UCSD-AML1 (cell line): ENCODE results near the gene TIPRL.
A peak's percentile ranks its signal among the peaks of the same experiment; 100 is the strongest.
"Not testable (repeated sequence)": the region's sequence is repeated elsewhere in the genome, so short reads cannot be mapped to it uniquely, and the experiment has no call there.

ENCODE experiments used
- DNase-seq: peaks from one replicate; lab custom pipeline; 2025; ENCODE audit not compliant: unreplicated experiment; lab: John Stamatoyannopoulos, UW

Gene TIPRL

DNA sequence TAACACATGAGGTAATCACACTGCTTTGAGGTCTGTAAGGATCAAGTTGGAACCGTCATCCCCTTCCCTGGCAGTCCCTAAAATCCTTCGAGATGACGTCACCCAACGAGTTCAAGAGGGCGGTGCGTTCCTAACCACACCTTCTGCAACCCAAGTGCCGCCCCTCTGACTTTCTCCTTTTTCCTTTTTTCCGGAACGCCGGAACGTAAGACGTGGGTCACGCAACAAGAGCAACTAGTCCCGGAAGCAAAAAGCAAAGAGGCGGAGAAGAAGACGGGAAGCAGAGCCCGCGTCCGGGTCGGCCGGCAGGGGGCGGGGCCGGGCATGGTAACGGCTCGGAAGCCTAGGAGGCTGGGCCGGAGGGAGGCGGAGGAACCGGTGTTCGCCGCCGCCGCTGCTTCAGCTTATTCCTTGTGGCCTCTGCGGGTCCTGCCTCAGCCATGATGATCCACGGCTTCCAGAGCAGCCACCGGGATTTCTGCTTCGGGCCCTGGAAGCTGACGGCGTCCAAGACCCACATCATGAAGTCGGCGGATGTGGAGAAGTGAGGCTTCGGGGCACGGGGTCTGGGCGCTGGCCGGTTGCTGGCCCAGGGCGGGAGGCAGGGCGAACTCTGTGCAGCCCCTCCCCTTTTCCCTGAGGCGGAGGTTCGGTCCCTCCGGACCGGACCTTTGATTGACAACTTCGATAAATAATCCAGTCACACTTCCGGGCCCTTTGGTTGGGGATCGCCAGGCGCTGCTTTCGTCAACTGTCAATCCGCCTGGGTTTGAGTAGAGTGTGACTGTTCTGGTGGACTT is at the start of gene TIPRL:
TSS of gene TIPRL (plus strand) at position 325 of the 800 bp plus-strand sequence. CDS start at position 441, 116 bp downstream.
- peak; percentile 94 for DNase-seq

DNA sequence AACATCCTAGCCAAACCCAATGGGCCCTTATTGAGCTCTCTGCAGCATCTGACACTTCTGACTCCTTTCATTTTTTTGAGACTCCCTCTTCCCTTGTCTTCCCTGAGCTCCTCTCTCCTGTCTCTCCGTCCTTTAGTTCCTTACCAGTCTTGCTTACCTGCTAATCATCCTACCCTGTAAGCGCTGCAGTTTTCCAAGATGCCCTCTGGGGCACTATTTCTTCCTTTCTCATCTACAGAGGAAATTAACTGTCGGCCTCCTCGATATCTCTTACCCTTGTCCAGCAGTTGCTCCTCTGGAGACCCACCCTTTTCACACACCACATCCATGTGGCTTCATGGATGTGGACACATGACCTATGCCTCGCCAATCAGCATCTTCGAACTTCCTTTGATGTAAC is 48.8 kb upstream of the TIPRL start:
- no peak for DNase-seq

DNA sequence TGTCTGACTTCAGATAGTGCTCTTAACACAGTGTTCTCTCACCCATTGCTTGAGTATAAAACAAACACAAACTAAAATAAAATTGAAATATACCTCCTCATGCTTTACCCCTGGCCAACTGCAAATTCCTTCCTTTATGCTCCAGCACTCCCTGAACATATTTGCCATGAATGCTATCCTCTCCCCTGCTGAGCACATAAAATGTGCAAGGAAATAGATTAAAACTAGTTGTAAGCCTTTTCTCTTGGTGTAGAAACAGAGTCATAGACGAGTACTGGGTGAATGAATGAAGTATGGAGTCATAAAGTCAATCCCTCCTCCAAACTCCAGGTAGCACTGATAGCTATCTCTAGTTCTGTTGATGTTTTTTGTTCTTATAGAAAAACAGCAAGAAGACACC is 44.6 kb upstream of the TIPRL start:
- no peak for DNase-seq

DNA sequence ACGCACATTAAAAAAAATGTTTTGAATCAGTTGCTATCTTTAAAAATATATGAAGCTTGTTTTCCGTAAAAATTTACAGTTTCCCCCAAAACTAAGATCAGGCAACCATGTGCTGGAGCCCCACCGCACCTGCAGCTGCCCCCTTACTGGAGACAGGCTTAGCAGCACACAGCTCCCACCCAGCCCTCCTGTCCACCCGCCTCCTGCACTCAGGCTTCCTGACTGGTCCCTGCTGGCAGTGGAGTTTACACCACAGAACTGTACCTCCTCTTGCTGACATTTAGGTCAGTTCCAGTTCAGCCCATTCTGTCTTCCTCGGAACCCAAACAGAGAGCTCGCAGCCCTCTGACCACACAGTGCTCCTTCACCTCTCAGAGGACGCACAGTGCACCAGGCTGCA is 44.1 kb upstream of the TIPRL start:
- DNase-seq = no peak

DNA sequence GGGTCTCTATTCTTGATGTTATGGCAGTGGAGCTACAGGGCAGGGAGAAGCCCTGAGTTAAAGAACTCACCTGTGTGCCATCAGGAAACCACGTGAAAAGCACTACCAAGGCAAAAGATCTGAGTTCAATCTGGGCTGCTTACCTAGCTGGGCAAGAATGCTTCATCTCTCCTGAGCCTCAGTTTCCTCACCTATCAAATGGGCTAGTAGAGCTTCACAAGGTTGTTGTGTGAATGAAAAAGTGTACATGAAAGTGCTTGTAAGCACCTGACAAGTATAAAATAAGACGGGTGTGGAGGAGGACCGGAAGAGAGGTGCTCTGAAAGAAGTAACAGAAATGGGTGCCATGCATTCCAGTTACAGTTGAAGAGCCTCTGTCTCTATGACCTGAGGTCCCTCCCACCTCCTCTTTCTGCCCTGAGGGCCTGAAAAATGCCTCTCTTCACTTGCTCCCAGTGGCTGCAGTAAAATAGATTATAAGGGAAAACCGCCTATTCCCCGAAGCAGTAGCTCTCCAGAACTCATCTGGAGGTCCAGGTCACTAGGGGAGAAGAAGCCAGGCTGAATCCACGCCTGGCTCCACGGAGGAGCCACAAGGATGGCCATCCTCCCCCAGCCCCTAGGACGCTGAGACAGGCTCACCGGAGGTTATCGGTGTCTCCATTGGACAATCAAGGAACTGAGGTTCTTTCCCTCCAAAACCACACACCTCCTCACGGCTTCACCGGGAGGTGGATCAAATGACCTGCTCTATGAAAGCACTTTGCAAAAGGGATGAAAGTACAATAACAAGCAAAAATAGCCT is 43.4 kb upstream of the TIPRL start:
- DNase-seq = no peak

DNA sequence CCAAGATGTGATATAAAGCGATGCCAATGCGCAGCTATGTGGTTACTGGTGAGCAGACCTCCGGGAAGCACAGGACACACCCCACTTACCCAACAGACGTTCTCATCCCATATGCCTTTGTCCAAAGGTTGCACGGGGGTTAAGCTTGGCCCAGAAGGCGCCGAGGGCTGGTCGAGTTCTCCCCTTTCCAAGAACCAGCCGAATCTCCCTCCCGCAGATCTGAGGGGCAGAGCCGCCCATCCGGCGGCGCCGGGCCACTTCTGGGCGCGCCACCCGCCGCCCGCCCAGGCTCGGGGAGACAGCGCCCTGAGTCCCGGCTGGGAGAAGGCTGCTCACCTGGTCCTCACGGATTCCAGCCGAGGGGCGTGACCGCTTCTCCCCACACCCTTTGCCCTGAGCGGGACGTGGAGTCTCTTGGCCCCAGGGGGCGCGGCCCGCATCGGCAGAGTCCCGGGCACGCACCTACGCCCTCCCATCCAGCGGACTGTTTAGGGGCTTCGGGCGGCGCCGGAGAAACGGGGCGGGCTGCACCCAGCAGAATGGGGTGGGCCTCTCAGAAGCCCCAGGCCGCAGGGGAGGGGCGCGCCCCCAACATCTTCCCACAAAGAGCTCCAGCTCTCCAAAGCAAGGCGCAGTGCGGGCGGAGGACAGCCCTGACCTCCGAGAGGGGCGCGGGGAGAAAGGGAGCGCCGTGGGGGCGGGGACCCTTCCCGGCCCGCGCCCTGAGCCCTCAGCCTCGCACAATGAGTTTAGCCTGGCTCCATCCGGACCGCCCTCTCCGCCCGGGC is 42.6 kb upstream of the TIPRL start:
- DNase-seq = peak; percentile 19

DNA sequence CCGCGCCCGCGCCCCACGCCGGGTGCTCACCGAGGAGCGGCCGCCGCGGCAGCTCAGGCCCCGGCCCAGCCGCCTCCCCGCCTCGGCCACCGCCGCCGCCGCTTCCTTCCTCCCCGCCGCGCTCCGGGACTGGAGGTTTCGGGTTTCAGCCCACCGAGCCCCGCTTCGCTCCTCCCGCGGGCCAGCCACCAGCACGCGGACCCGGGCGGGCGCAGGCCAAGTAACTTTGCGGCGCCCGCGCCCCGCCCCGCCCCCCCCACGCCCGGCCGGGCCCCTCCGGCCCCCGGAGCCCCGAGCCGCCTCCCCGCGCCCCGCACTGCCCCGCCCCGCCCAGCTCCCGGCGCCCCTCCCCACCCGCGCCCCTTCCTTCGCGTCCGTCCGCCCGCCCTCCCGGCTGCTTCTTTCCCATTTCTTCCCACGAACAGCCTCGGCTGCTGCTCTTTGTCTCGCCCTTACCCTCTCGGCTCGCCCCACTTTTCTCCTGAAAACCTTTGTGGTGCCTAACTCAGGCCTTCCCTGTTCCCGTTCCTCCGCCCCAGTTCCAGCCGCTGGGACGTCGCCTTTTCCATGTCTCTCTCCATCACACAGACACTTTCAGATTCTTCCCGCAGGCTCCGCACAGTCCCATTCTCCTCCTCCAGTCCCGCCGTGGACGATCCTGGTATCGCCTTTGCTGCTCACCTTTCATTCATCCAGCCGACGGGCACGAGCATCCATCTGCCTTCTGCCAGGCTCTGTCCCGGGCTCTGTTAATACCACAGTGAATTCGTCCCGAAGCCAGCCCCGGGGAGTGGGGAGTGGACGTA is 41.9 kb upstream of the TIPRL start, which contains the start of gene GPR161:
TSS of gene GPR161 (minus strand) at position 222 of the 806 bp plus-strand sequence. CDS start 32,080 bp downstream, outside the sequence.
- DNase-seq = peak; percentile 31

DNA sequence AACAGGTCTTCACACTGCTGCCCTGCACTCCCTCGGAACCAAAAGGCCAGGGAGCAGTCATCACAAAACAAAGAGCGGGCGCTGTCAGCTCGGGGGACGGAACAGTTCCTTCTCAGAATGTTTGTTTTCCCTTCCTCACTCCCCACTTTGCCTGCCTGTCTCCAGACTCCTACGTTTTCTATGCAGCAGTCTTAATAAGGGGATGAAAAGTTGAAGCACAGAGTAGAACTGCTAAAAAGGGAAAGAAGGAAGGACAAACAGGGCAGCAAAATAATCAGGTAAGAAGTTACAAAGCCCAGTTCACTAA is 41.3 kb upstream of the TIPRL start:
- no peak for DNase-seq

DNA sequence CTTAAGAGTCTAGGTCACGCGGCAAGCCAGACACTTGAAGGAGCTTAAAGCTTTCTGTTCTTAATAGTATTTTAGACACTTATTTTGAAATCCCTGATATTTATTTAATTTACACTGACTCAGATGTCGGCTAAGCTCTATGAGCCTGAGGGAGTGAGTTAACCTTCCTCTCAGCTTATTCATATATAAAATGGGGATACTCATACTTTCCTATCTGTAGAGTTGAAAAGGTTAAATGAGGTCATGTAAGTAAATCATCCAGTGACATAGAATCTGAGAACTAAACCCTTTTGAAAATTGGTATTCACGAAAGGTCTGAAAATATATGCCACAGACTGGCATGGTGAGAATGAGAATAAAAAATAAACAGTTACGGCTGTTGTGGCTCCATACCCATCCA is 40.6 kb upstream of the TIPRL start:
- DNase-seq = no peak

DNA sequence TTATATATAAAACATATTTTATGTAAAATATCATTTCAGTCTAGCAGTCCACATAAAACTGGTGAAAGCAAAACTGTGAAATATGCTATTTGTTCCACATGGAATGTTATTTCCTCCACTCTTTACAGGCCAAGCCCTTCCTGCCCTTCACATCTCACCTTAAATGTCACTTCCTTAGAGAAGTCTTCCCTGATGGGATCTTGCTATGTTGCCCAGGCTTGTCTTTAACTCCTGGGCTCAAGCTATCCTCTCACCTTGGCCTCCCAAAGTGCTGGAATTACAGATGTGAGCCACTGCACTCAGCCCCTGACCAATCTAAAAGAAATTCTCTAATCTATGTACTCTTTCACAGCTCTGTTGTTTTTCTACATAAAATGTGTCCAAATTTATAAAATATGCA is 39.7 kb upstream of the TIPRL start:
- DNase-seq = no peak

DNA sequence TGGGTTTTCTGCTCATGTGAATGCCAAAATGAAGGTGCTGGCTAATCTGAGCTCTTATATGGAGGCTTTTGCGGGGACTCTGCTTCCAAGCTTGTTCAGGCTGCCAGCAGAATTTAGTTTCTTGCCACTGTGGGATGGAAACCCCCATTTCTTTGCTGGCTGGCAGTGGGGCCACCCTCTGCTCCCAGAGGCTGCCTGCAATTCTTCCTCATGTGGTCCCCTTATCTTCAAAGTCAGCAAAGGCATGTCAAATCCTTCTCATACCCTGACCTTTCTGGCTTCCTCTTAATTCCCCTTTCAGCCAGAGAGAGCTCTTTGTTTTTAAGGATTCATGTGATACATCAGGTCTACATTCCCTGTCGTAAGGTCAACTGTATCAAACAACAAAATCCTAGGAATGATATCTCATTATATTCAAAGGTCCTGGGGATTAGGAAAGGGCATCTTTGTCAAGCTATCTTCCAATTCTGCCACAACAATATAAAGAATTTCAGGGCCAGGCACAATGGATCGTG is 36.8 kb upstream of the TIPRL start:
- peak; percentile 20 for DNase-seq

DNA sequence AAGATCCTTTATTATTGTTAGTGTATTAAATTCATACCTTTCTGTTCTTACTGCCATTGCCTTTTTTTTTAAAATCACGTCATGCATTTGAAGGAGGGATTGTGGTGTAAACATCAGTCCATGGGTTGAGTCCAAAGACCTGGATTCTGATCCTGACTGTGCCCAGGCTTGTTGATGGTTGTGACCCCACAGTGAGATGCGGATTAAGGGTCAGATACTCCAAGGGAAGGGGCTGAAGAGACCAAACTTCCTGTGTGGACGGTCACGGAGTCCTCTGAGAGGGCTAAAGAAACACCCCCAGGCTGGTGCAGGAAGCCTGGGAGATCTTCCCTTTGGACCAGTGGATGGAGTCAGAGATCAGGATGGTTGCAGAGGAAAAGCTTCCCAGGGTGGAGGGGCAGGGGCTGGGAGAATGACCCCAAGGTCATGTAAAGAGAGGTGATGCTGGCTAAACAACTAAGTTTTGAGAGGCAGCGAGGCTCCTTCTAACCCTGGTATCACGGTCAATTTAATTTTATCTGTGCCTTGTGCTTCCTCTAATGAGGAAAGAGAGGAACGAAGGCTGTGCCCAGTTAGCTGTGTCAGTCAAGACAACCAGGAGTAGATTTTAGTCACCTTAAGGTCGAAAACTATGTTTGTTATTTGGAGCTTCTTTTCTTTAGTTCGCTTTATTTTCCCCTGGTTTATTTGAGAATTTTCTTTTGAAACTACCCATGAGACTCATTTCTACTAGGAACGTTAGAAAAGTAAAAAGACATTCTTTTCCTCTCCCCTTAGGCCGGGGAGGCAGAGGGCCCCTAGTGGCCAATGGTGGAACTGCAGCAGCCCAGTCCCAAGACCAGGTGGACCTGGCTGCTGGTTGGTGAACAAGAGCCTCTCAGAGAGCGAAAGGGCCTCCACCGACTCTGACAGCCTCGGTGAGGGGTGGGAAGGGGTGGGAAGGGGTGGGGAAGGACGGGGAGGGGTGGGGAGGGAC is 33.3 kb upstream of the TIPRL start:
- peak; percentile 90 for DNase-seq

DNA sequence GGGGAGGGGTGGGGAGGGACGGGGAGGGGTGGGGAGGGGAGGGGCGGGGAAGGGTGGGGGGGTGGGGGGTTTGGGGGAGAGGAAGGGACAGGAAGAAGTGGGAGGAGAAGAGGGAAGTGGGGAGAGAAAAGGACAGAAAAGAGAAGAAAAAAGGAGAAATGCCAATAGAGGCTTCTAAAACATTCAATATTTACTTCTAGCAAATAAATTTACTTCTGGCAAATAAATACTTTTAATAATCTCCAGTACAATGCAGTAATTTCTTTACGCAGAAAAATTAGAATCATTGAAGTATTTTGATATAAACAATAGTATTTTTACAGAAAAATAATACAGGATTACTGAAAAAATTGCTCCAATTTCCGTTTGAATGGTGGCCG is 32.6 kb upstream of the TIPRL start:
- no peak for DNase-seq

DNA sequence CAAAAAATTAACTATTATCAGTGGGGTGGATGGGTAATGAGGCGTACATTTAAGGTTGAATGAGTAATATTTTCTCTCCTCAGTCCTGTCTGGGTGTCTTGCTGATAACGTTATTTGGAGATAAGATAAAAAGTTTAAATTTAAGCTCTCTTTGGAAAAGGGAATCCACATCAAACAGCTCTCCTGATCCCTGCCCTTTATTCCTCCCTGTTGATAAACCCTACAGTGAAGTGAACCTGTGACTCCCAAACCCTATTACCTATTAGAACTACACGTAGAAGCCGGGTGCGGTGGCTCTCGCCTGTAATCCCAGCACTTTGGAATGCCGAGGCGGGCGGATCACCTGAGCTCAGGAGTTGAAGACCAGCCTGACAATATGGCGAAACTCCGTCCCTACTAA is 32.1 kb upstream of the TIPRL start:
- no peak for DNase-seq

DNA sequence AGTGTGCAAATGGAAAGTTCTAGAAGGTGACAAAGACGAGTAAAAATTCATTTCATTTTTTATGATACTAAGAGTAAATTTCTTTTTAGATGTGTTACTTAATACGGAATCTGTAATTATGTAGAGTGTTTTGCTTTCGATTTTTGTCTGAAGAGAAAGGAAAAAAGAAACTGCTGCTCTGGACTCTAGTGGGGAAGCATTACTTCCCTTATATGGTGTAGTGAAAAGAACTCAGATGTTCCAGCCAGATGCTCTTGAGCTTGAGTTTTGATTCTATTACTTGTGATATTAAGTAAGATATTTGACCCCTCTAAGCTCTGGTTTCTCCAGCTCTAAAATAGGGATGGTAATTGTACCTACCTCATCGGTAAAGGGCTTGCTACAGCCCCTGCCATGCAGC is 29.8 kb upstream of the TIPRL start:
- no peak for DNase-seq

DNA sequence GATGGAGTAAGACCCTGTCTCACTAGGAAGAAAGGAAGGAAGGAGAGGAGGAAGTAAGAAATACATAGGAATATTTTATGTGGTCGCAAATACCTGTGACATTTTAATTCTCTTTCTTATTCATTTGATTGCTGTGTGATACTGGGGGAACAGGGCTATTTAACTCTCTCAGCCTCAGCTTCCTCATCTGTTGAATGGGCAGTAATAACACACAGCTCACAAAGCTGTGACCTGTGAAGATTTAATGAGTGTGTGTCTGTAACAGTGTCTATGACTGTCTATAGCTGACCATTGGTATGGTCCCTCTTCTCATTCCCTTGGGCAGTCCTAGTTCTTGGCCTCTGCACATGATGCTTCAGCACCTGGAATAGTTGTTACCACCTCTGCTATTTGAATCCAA is 28.5 kb upstream of the TIPRL start:
- no peak for DNase-seq

DNA sequence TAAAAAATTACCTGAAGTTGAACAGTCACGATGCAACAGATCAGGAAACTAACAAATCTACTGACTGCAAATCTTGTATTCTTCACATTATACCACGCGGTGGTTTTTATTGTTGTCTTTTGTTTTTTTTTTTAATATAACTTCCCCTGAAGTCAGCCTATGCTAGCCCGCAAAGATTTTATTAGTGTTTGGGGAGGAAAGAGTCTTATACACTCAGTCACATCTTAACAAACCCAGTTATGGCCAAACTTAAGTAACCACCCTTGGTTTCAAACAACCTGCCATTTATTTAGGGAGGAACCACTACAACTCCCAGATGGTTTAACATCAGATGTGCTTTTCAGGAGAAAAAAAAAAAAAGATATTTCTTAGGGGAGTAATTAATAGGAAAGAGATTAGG is 26.8 kb upstream of the TIPRL start:
- DNase-seq = no peak

DNA sequence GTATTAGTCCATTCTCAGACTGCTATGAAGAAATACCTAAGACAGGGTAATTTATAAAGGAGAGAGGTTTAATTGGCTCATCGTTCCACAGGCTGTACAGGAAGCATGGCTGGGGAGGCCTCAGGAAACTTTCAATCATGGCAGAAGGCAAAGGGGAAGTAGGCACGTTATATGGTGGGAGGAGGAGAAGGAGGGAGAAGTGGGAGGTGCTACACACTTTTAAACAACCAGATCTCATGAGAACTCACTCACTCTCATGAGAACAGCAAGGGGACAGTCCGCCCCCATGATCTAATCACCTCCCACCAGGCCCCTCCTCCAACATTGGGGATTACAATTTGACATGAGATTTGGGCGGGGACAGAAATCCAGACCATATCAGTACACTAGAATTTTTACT is 24.1 kb upstream of the TIPRL start:
- not testable (repeated sequence) for DNase-seq

DNA sequence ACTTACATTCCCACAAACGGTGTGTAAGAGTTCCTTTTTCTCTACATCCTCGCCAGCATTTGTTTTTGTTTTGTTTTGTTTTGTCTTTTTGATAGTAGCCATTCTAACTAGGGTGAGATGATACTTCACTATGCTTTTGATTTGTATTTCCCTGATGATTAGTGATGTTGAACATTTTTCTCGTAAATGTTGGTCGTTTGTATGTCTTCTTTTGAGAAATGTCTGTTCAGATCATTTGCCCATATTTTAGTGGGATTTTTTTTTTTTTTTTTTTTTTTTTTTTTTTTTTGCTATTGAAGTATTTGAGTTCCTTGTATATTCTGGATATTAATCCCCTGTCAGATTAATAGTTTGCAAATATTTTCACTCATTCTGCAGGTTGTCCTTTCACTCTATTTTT is 22.9 kb upstream of the TIPRL start:
- DNase-seq = no peak
